Stomach (tissue), 4 donors: ENCODE measurements around the gene SHISAL1.
"Not testable (repeated sequence)": the region's sequence is repeated elsewhere in the genome, so short reads cannot be mapped to it uniquely, and the experiment has no call there.

Source experiments
- POLR2A ChIP-seq, 4 donors: fragments of 450-650 bp; IDR thresholded peaks; one replicate each; pipeline ENCODE4 v1.6.1; 2016; ENCODE audit warnings: antibody characterized with exemption in 4 of 4, control low read depth in 2 of 4, mild to moderate bottlenecking in 1 of 4, moderate library complexity in 1 of 4
- TF ChIP-seq, protein P1 (sequence below), 7 experiments: fragments of 450-650 bp in 4 of 7; fragments of 200-600 bp in 3 of 7; sonication (generic) in 3 of 7; IDR thresholded peaks; one replicate each; pipeline ENCODE4 v1.5.1; 2016 to 2019; ENCODE audit warnings: antibody characterized with exemption in 7 of 7, control low read depth in 2 of 7, mild to moderate bottlenecking in 1 of 7

DNA sequence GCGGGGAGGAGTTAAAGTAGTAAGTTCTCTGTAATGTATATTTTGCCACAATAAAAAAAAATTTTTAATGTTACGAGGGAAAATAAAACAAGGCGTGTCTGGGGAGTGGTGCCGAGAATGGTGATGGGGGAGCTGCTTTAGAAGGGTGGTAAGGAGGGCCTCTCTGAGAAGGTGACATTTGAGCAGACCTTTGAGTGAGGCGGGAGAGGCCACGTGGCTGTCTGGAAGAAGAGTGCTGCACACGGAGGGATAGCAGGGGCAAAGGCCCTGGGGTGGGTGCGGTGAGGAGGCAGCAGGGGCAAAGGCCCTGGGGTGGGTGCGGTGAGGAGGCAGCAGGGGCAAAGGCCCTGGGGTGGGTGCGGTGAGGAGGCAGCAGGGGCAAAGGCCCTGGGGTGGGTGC is 10.4 kb downstream of the SHISAL1 start:
- TF ChIP-seq, protein P1, sequence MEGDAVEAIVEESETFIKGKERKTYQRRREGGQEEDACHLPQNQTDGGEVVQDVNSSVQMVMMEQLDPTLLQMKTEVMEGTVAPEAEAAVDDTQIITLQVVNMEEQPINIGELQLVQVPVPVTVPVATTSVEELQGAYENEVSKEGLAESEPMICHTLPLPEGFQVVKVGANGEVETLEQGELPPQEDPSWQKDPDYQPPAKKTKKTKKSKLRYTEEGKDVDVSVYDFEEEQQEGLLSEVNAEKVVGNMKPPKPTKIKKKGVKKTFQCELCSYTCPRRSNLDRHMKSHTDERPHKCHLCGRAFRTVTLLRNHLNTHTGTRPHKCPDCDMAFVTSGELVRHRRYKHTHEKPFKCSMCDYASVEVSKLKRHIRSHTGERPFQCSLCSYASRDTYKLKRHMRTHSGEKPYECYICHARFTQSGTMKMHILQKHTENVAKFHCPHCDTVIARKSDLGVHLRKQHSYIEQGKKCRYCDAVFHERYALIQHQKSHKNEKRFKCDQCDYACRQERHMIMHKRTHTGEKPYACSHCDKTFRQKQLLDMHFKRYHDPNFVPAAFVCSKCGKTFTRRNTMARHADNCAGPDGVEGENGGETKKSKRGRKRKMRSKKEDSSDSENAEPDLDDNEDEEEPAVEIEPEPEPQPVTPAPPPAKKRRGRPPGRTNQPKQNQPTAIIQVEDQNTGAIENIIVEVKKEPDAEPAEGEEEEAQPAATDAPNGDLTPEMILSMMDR (IDR thresholded peaks at IDR 0.05): not testable (repeated sequence)
- TF ChIP-seq POLR2A (IDR thresholded peaks at IDR 0.05): not testable (repeated sequence)
